HG03575 (cell line): ENCODE measurements around the gene HSD17B13.
"Not testable (repeated sequence)": the region's sequence is repeated elsewhere in the genome, so short reads cannot be mapped to it uniquely, and the experiment has no call there.

Source experiments
- ATAC-seq: cut with Tn5 transposase; IDR thresholded peaks from one replicate; pipeline ENCODE4 v1.9.1; 2021; ENCODE audit not compliant: unreplicated experiment, insufficient number of reproducible peaks, low FRiP score; ENCODE audit errors: extremely low read depth

Gene HSD17B13

GRCh38 chr4:87322754-87323153 is at the start of gene HSD17B13:
Gene HSD17B13, minus strand, starts transcription at chr4:87322882. Its CDS starts 41 bp downstream, at chr4:87322841.
- no peak for ATAC-seq

GRCh38 chr4:87370068-87370467 is 47.4 kb upstream of the HSD17B13 start:
- ATAC-seq = no peak

GRCh38 chr4:87366521-87367162 is 44.0 kb upstream of the HSD17B13 start:
- ATAC-seq = no peak

- ATAC-seq = no peak
Observed at GRCh38 chr4:87365348-87365747, 42.7 kb upstream of the HSD17B13 start.

- ATAC-seq = no peak
Observed at GRCh38 chr4:87363552-87363951, 40.9 kb upstream of the HSD17B13 start.

- no peak for ATAC-seq
Observed at GRCh38 chr4:87360338-87360935, 37.8 kb upstream of the HSD17B13 start.

GRCh38 chr4:87359258-87359657 is 36.6 kb upstream of the HSD17B13 start:
- no peak for ATAC-seq

GRCh38 chr4:87356832-87357526 is 34.3 kb upstream of the HSD17B13 start:
- ATAC-seq = no peak

- ATAC-seq = no peak
Observed at GRCh38 chr4:87354168-87355102, 31.8 kb upstream of the HSD17B13 start.

- ATAC-seq = peak; percentile 79
Observed at GRCh38 chr4:87353592-87353991, 30.9 kb upstream of the HSD17B13 start.

GRCh38 chr4:87345139-87345538 is 22.5 kb upstream of the HSD17B13 start:
- ATAC-seq = no peak

GRCh38 chr4:87342872-87343271 is 20.2 kb upstream of the HSD17B13 start:
- no peak for ATAC-seq

GRCh38 chr4:87341954-87342635 is 19.4 kb upstream of the HSD17B13 start:
- ATAC-seq = not testable (repeated sequence)

- no peak for ATAC-seq
Observed at GRCh38 chr4:87339440-87339839, 16.8 kb upstream of the HSD17B13 start.

- ATAC-seq = no peak
Observed at GRCh38 chr4:87337361-87337760, 14.7 kb upstream of the HSD17B13 start.

GRCh38 chr4:87333267-87333666 is 10.6 kb upstream of the HSD17B13 start:
- ATAC-seq = no peak

- no peak for ATAC-seq
Observed at GRCh38 chr4:87330761-87331160, 8.1 kb upstream of the HSD17B13 start.

- no peak for ATAC-seq
Observed at GRCh38 chr4:87327136-87327535, 4.5 kb upstream of the HSD17B13 start.

- no peak for ATAC-seq
Observed at GRCh38 chr4:87326460-87326859, 3.8 kb upstream of the HSD17B13 start.
